NCI-H226 (cell line): ENCODE measurements around the gene OR2S2.
A peak's percentile ranks its signal among the peaks of the same experiment; 100 is the strongest.
"Not testable (repeated sequence)": the region's sequence is repeated elsewhere in the genome, so short reads cannot be mapped to it uniquely, and the experiment has no call there.

Experiments used
- DNase-seq: peaks from one replicate; pipeline ENCODE4 v3.0.0-alpha.2; 2015

OR2S2 gene, protein sequence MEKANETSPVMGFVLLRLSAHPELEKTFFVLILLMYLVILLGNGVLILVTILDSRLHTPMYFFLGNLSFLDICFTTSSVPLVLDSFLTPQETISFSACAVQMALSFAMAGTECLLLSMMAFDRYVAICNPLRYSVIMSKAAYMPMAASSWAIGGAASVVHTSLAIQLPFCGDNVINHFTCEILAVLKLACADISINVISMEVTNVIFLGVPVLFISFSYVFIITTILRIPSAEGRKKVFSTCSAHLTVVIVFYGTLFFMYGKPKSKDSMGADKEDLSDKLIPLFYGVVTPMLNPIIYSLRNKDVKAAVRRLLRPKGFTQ

DNA sequence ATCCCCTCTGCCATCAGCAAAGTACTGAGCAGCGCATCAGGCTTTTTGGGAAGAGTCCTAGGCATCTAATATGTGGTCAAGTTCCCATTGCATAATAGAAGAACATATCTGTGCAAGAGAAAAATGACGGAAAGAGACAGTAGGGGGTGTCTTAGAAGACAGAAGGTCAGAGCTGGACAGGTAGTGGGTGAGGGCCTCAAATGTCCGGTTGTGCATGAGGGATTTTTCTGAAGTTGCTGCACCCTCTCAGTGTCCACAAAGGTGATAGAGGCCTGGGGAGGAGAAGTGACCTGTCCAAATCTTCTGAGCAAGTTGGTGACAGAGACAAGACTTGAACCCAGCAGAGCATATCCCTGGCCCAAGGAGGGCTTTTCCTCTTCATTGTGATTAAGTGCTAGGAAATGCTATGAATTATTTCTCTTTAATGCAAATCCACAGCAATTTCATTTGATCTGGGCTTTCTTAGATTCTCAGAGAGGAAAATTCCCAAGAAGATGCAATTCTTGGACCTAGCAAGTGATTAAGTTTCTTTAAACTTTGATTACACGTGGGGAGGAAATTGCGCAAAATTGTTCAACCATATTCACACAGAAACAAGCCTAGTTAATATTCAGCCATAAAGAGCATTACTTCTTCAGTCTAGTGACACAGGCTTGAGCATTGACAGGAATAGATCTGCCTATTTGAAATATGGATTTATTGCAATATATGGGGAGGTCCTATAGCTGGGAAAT is at the start of gene OR2S2:
Gene OR2S2, minus strand, starts transcription at position 51 of the 734 bp plus-strand sequence. CDS start 56 bp downstream, outside the sequence.
- no peak for DNase-seq

DNA sequence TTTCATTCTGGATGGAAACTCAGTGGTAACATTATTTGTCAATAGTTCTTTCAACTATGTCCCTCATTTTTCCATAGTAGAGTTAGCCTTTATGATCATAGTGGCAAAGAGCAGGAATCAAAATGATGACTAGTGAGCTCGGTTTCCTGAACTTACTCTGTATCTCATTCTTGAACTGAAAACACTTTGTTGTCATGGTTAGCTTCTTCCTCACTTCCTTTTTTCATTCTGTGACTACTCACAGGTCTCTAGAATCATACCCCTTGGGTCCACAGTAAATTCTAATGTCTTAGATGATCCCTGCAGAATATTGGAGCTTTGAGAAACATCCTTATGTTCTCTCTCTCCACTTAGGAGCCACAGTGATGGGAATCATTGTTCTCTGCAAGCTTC is 49.4 kb upstream of the OR2S2 start:
- no peak for DNase-seq

DNA sequence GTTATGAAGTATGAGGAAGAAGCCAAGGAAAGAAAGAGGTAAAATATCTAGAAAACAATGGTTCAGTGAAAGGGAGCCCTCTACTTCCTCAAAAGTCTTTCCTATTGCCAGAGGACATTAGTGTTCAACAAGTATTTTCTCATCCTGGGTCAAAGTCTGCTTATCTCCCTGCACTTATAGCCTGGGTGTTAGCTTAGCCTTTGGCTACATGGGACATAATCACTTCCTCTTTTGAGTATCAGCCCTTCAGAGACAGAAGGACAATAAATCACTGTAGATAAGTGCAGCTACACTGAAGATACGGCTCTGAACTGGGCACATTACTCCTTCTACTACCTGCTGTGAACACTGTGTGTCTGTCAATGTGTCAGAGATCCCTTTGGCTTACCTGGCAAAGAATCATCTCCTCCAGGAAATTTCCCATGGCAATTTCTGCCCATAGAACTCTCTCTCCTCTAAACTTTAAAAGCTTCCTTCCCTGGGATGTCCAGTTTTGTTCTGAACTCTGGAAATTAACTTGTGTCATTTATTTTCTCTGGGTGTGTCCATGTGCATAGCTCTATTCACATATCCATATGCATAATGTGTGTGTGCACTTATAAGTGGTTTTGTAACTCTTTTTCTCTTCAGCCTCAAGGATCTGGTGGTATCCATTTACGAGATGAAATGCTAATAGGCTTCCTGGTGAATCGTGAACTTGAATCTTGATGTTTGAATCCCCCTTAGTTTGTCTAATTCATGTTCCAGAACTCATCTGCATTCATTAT is 48.8 kb upstream of the OR2S2 start:
- DNase-seq = no peak

DNA sequence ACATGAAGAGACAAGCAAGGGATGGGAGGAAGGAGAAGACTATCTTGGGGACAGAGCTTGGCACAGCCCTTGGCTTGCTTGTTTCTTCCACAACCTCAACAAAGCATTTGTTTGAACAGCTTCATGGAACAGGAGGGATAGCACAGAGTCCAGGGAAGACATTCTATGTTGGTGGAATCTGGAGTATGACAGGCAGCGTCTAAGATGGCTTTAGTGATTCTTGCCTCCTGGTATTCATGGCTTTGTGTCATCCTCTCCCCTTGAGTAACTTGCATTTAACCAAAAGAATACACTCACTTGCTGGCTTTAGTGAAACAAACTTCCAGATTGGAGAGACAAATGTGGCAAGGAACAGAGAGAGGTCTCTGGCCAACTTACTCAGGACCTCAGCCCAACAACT is 47.9 kb upstream of the OR2S2 start:
- no peak for DNase-seq

DNA sequence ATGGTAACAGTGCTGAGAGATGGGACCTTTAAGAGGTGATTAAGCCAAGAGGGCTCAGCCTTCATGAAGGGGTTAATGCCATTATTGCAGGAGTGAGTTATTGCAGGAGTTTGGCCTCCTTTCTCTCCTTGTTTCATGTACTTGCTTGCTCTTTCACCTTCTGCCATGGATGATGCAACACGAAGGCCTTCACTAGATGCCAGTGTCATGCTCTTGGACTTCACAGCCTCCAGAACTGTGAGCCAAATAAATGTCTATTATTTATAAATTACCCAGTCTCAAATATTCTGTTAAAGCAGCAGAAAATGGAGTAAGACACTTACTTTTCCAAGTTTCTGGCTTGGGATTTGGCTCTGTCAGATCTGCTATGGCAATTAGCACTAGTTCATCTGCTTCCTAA is 40.4 kb upstream of the OR2S2 start:
- no peak for DNase-seq

DNA sequence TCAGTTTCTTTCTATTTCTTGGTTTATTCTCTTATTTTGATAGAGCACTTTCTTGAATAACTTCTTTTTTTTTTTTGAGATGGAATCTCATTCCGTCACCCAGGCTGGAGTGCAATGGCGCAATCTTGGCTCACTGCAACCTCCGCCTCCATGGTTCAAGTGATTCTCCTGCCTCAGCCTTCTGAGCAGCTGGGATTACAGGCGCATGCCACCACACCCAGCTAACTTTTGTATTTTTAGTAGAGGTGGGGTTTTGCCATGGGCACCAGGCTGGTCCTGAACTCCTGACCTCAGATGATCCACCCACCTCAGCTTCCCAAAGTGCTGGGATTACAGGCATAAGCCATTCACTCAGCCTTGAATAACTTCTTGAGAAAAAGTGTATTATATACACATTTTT is 39.1 kb upstream of the OR2S2 start:
- DNase-seq = not testable (repeated sequence)

DNA sequence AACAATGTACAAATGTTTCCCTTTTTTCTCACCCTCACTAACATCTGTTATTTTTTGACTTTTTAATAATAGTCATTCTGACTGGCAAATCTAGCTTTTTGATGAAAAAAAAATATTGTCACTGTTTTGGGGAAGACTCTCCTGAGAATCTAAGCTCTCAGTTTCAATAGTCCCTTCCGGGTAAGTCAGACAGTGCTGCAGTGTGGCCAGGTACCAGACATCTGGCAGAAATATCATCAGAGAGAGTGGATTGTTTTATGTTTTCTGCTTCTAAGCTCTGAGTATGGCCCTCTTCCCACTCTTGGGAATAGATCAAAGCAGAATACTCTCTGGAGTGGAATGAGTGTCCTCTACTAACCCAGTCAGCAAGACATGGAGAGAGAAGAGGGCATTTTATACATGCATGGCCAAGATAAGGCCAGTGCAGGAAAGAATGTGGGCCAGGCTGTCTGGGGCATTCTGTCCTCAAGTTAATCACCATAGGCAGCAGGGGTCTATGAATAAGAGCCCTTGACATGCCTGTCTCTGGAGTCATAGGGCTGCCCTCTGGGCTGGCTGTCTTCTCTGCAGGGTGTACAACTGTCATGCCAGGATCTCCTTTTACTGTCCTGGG is 38.5 kb upstream of the OR2S2 start:
- peak; percentile 14 for DNase-seq

DNA sequence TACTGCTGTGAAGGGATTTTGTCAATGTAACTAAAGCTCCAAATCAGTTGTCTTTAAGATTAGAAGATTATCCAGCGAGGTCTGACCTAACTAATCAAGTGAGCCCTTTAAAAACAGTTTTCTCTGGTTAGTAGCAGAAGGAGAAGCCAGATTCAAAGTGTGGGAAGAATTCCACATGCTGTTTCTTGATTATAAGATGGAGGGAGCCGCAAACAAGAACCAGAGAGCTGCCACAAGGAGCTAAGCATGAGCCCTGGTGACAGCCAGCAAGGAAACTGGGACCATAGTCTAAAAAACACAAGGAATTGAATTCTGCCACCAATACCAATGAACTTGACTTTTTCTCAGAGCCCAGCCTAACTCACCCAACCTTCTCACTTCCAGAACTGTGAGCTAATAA is 37.0 kb upstream of the OR2S2 start:
- DNase-seq = no peak

DNA sequence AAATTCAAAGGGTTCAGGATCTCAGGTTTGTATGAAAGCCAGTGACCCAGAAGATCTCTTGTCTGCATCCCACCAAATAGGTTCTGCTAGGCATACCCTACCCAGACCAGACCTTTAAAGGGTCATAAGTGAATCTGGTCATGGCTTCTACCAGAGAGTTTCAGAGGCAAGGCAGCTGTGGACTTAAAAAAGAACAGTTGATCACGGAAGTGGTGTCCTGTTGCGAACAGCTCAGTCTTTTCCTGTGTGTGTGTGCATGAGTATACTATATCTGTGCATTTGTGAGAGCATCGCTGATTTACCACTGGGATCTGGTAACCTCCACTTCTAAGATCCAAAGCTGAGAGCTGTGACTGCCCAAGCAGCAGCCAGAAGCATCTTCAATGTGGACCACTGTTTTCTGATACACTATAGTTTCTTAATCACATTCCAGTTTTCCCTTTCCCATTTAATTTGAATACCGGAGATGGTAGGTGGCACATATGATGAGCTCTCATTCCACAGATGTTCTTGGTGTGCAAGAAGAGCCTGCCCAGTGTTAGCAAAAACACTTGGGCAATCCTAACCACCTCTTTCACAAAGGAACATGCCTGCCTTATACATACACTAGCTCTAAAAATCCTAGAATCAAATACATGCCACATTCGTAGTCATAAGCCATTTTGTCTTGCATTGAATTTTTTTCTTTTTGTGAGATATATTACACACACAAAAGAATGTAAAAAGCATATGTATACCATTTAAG is 36.2 kb upstream of the OR2S2 start:
- no peak for DNase-seq

DNA sequence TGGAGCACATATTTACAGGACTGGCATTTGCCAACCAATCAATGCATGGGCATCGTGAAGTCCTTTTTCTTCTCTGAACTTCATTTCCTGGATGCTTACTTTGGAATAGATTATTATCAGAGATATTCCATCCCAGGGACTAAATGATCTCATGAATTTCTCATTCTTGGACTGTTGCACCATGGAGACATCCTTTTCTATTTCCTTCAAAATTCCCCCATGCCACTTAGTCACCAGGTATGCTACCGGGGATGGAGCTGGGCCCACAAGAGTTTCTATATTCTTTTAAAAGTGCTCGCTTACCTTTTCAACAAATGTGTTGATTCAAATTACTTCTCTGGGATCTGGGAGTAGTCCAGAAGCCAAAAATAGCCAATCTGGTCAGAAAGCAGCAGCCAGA is 35.2 kb upstream of the OR2S2 start:
- DNase-seq = not testable (repeated sequence)

DNA sequence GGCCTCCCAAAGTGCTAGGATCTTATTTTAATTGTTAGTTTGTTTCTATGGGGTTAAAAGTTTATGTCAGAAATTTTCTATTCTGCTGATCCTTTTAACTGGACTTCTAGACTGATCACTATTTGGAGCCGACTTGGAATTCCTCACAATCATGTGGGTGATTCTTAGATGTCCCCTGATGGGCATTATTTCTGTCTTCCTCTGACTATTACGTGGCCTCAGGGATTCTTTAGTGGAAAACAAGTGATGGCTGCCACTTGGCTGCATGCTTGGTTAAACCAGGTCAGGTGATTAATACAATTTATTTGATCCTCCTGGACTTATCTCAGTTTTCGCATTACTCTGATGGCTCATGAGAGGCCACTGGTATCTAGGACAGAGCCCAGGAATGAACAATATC is 32.2 kb upstream of the OR2S2 start:
- DNase-seq = no peak

DNA sequence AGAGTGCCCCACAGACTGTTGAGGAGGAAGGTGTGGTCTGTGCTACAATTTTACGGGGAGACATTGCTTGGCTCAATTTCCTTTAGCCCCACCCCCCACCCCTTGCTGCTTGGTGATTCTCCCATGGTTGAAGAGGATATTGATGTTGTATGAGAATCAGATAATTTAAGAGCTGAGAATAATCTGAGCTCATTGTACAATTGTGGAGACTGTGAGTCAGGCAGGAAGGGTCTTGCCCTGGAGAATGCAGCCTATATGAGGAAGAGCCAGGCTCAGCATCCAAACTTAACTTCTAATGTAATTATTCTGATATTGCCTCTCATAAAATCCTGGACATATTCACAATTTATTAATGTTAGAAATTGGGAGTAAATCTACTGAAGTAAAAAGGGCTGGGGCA is 26.1 kb upstream of the OR2S2 start:
- DNase-seq = no peak

DNA sequence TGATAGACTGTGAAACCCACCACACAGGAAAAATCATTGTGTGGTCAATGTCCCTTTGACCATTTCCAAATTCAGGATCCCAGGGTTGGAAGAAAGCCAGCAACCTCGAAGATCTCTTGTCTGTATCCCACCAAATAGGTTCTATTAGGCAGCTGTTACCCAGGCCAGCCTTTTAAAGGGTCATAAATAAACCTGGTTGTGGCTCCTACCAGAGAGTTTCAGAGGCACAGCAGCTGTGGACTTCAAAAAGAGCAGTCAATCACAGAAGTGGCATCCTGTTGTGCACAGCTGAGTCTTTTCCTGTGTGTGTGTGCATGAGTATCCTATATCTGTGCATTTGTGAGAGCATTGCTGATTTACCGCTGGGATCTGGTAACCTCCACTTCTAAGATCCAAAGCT is 23.7 kb upstream of the OR2S2 start:
- DNase-seq = no peak

DNA sequence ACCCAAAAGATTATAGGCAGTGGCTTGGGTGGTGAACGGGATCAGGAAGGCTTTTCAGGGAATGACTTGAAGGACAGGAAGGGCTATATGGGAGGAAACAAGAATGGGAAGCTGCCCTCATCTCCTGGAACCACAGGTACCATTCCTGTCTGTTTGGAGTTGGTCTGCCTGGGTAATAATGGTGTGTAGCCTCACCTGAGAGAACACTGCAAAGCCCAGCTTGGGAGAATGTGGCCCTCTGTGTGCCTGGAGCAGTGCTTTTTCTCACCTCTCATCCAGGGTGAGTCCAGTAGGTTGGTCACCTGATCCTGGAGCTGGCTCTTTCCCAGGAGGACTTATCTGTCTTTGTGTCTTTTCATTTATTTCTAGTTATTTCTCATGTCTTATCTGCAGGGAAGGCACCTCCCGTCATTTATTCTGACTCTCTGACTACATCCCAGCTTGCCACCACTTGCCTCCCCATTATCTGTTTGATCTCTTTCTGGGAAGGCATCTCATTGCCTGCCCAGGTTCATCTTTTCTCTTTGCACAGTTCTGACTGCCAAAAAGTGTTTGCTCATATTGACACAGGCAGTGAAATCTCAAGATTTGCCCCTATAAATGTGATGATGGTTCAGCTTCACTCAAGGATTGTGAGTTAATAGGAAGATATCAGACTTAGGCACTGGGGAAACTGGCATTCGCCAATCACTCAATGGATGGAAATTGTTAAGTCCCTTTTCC is 22.5 kb upstream of the OR2S2 start:
- peak; percentile 4 for DNase-seq

DNA sequence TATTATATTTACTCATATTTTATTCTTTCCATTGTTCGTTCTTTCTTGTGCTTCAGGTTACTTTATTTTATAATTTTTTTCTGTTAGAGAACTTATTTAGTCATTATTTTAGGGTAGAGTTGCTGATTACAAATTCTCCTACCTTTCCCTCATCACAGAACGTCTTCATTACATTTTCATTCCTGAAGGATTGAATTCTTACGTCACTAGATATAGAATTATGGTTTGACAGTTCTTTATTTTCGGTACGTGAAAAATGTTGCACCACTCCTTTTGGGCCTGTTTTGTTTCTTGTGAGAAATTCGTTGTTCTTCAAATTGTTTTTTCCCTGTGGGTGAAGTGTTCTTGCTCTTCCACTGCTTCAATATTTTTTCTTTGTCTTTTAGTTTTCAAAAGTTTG is 20.8 kb upstream of the OR2S2 start:
- no peak for DNase-seq

DNA sequence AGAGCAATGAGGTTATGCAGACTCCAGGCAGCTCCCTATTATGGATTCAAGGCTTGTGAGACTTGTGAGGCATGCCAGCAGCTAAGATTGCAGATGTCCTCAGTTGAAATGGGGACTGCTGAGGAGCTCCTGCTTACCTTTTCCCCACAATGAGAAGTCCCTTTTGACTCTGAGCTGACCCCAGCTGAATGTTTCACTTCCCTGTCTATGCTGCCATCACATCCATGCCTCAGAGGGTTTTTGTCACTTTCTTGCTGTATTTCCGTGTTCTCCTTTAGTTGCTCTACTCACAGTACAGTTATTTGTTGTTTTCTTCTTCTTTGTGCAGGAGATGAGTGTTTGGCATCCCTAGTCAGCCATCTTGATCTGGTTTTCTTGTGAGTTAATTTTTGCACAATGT is 18.8 kb upstream of the OR2S2 start:
- DNase-seq = no peak

DNA sequence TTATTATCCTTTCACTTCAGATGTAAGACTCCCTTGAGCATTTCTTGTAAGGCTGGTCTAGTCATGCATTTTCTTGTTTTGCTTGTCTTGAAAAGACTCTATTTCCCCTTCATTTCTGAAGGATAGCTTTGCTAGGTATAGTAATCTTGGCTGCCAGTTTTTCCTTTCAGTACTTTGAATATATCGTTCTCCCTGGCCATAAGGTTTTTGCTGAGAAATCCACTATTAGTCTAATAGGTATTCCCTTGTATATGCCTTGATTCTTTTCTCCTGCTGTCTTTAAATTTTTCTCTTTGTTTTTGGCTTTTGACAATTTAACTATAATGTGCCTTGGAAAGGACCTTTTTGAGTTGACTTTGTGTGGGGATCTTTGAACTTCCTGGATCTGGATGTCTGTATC is 16.8 kb upstream of the OR2S2 start:
- no peak for DNase-seq

DNA sequence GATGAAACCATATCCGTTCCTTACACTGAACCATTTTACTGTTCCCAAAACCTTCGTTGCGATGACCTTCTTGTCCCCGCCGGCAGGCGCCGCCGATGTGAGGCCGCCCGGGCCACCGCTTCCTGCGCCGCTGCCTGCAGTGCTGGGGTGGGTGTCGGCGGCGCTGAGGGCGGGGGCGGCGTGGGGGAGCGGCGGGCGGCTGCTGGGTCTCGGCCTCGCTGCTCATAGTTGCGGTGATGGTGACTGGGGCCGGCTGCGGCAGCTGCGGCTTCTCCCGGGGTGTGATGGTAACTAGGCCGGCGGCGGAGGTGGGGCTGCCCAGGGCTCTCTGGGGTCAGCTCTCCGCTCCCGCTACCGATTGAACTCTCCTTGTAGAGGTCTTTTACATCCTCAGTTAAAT is 14.1 kb upstream of the OR2S2 start:
- DNase-seq = no peak

DNA sequence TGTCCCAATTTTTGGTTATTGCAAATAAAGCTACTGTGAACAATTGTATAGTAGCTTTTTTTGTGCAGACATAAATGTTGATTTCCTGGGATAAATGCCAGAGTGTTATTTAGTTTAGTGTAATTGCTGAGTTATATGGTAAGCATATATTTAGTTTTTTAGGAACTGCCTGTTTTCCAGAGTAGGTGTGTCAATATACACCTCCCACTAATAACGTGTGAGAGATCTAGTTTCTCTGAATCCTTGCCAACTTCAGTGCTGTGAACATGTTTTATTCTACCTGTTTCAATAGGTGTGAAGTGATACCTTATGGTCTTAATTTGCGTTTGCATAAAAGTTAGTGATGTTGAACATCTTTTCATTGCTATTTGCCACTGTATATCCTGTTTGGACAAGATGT is 9.1 kb upstream of the OR2S2 start:
- no peak for DNase-seq

DNA sequence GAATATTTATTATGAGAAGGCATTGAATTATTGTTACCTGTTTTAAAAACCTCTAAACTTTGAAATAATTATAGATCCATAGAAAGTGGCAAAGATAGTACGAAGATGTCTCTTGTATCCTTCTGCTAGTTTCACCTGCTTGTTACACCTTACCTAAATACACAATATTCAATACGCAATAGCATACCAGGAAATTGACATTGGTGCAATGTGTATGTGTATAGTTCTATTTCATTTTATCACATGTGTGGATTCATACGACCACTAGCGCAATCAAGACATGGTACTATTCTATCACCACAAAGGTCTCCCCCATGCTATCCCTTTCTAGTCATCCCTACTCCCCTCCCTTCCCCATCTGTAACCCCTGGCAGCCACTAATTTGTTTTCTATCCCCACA is 8.5 kb upstream of the OR2S2 start:
- no peak for DNase-seq

DNA sequence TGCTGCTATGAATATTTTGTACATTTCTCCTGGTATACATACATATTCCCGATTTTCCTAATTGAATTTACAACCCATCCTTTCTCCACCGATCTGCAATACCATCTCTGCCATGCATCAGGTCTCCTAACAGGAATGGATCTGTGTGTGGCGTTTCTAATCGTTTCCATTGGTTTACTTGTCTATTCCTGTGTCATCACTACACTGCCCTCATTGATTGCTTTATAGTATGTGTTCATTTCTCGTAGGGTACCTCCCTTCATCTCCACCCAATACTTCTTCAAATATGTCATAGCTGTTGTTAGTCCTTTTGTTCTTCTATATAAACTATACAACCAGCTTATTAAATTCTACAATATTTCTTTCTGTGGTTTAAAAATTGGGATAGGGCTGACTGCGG is 7.1 kb upstream of the OR2S2 start:
- no peak for DNase-seq
